ENCODE results near the gene NEK6. TPM values are rescaled to one million over a fixed set of nuclear protein-coding genes. Genes with fewer than 3 reads are reported as not detected.

The NEK6 gene
- total and polyA plus RNA-seq, 2 of the 8 experiments (the other 6 are each of a cell fraction or from before 2014, with no cell fraction given) = 17.7 to 19.7 TPM

DNA sequence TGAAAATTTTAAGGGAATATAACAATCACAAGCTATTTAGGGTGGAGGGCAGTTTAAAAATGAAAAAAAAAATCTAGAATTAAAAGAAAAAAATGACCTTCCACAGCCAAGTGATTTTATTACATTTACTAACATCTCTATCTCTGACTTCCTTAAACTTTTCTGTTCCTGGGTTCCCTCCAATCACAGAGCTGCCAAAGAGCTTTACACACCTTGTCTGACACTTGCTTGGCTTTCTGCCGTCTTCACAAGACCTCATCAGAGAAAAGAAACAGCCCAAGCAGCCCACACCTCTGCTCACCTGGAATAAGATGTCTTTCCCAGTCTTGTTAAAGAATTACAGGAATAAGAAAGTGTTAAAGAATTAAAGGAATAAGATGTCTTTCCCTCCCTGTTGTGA is 118.6 kb downstream of the NEK6 start:
- H3K56ac ChIP-seq (replicated peaks; ENCODE audit: insufficient read length, low read depth, low read length) = no peak overlapping the region
- no peak overlapping the region for H4K5ac ChIP-seq (ENCODE audit: insufficient read length, low read depth, low read length)
- ChIA-PET CTCF (ENCODE audit: partially characterized antibody) (interaction anchor here (1.3 to 12.1 kb wide), 3 partner anchors 15 to 282 kb away, joined by 3 to 133 read pairs (median 4); no protein-coding TSS in a partner anchor), POLR2A (ENCODE audit: partially characterized antibody) (interaction anchor here (1.7 kb wide), 1 partner anchor 11 kb away, joined by 5 read pairs; no protein-coding TSS in a partner anchor)
- no peak overlapping the region for H3K27ac ChIP-seq (ENCODE audit: low read depth, low read length)
- peaks cover 0 to 3% of the 10 kb centered on the region in 2 experiments; a peak in 1 of 4 replicates for H3K9me3 ChIP-seq (ENCODE audit: insufficient read depth in 2 of 2, low read depth in 1 of 2, low read length in 1 of 2)
- no peak overlapping the region for H3K4me2 ChIP-seq (ENCODE audit: insufficient read depth in 1 of 2, low read depth in 2 of 2, low read length in 2 of 2)
- no peak overlapping the region for H2BK12ac ChIP-seq (ENCODE audit: low read depth, low read length)
- TF ChIP-seq NRF1 (IDR thresholded peaks at IDR 0.05; ENCODE audit: low read depth, low read length) = no peak
- no peak for TF ChIP-seq SP1 (IDR thresholded peaks at IDR 0.05; ENCODE audit: low read depth, low read length)
- TF ChIP-seq EZH2 (IDR thresholded peaks at IDR 0.05; ENCODE audit: low read depth, low read length, severe bottlenecking) = no peak
- no peak for TF ChIP-seq EP300 (IDR thresholded peaks at IDR 0.05; ENCODE audit: borderline replicate concordance in 1 of 2, low read depth in 2 of 2, low read length in 2 of 2)
- TF ChIP-seq, protein P1, sequence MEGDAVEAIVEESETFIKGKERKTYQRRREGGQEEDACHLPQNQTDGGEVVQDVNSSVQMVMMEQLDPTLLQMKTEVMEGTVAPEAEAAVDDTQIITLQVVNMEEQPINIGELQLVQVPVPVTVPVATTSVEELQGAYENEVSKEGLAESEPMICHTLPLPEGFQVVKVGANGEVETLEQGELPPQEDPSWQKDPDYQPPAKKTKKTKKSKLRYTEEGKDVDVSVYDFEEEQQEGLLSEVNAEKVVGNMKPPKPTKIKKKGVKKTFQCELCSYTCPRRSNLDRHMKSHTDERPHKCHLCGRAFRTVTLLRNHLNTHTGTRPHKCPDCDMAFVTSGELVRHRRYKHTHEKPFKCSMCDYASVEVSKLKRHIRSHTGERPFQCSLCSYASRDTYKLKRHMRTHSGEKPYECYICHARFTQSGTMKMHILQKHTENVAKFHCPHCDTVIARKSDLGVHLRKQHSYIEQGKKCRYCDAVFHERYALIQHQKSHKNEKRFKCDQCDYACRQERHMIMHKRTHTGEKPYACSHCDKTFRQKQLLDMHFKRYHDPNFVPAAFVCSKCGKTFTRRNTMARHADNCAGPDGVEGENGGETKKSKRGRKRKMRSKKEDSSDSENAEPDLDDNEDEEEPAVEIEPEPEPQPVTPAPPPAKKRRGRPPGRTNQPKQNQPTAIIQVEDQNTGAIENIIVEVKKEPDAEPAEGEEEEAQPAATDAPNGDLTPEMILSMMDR (IDR thresholded peaks at IDR 0.05; ENCODE audit: control extremely low read depth in 1 of 3, insufficient read depth in 1 of 3, low read depth in 1 of 3, low read length in 3 of 3) = no peak
- no peak for TF ChIP-seq GTF2F1 (IDR thresholded peaks at IDR 0.05; ENCODE audit: borderline replicate concordance, low read depth, low read length)
- TF ChIP-seq NANOG (IDR thresholded peaks at IDR 0.05; ENCODE audit: insufficient read depth, low read depth, low read length, poor library complexity, severe bottlenecking) = no peak
- TF ChIP-seq SP2 (IDR thresholded peaks at IDR 0.05; ENCODE audit: low read length) = no peak
- no peak for TF ChIP-seq TBP (IDR thresholded peaks at IDR 0.05; ENCODE audit: low read depth, low read length)
- H2AFZ ChIP-seq (ENCODE audit: low read length) = no peak overlapping the region
- H3K9ac ChIP-seq (replicated peaks in 1 of 4; ENCODE audit: extremely low read depth in 1 of 4, low read depth in 3 of 4, low read length in 3 of 4) = no peak overlapping the region
- no peak overlapping the region for H2BK15ac ChIP-seq (ENCODE audit: low read length)
- H3K23ac ChIP-seq (ENCODE audit: insufficient read length) = no peak overlapping the region
- H3K18ac ChIP-seq (ENCODE audit: extremely low read depth, low read length) = no peak overlapping the region
- no peak overlapping the region for H4K8ac ChIP-seq (ENCODE audit: extremely low read depth, insufficient read depth, low read length)
- no peak overlapping the region for H2BK120ac ChIP-seq (replicated peaks; ENCODE audit: low read depth, low read length)
- H3K27me3 ChIP-seq (replicated peaks in 1 of 4; ENCODE audit: control insufficient read depth in 3 of 4, extremely low read depth in 1 of 4, insufficient read depth in 3 of 4, low read length in 3 of 4) = no peaks in the 10 kb centered on the region
- no peak overlapping the region for H2BK5ac ChIP-seq (ENCODE audit: low read depth, low read length)
- no peak overlapping the region for H4K91ac ChIP-seq (replicated peaks; ENCODE audit: insufficient read length, low read length)
- no peak overlapping the region for H2AK5ac ChIP-seq (ENCODE audit: low read depth, low read length)
- no peak overlapping the region for H3K4ac ChIP-seq (replicated peaks; ENCODE audit: insufficient read length, low read depth, low read length)
- 91% methylated on average over 1 of the region's 1 CpG; no CpG with 5 or more reads in 1 of the 2 experiments for WGBS, 2 experiments (ENCODE audit: extremely low coverage in 1 of 2, insufficient coverage in 1 of 2, insufficient read length in 1 of 2, insufficient replicate concordance in 2 of 2, low coverage in 1 of 2, low lambda C conversion rate in 2 of 2, missing lambda C conversion rate in 1 of 2)
- no peak overlapping the region for H2BK20ac ChIP-seq (ENCODE audit: low read length)
- peaks cover 2 to 4% of the 10 kb centered on the region in 2 experiments for H4K20me1 ChIP-seq (replicated peaks in 1 of 2; ENCODE audit: control insufficient read depth in 1 of 2, insufficient read depth in 2 of 2, low read length in 2 of 2)
- no peak overlapping the region for H3K4me3 ChIP-seq (ENCODE audit: extremely low read depth in 1 of 4, insufficient read depth in 2 of 4, low read depth in 3 of 4, low read length in 4 of 4)
- DNase-seq (ENCODE audit: low read depth in 1 of 2, low spot score in 2 of 2) (no peak), FAIRE-seq (no peak)
- H3K79me1 ChIP-seq (ENCODE audit: low read depth, low read length) = peaks cover 3% of the 10 kb centered on the region; the same call in 1 of the 2 replicates
- H3K36me3 ChIP-seq (ENCODE audit: control insufficient read depth in 2 of 4, insufficient read depth in 4 of 4, low read length in 3 of 4) = peaks cover 0 to 5% (median 0%) of the 10 kb centered on the region in 4 experiments; a peak in 3 of 8 replicates
- no peaks in the 10 kb centered on the region for H3K23me2 ChIP-seq (ENCODE audit: low read depth, low read length)
- no peaks in the 10 kb centered on the region; a peak in 1 of 7 replicates for H3K4me1 ChIP-seq (replicated peaks in 1 of 4; ENCODE audit: control insufficient read depth in 3 of 4, insufficient read depth in 4 of 4, low read length in 3 of 4)
- H3K14ac ChIP-seq (ENCODE audit: insufficient read length) = no peak overlapping the region
- peaks cover 0 to 52% of the 10 kb centered on the region in 2 experiments; a peak in 3 of 4 replicates for H3K79me2 ChIP-seq (ENCODE audit: control insufficient read depth in 1 of 2, insufficient read depth in 2 of 2, low read length in 2 of 2)

All from H1 (cell line).